ENCODE results near the gene SGCE. TPM values are rescaled to one million over a fixed set of nuclear protein-coding genes. Genes with fewer than 3 reads are reported as not detected.

The SGCE gene
- total RNA-seq, 3 donors from 2014 or later = 6.8 to 70.2 (median 6.8) TPM

- no peak for DNase-seq
- TF ChIP-seq CTCF (IDR thresholded peaks at IDR 0.05) = no peak
- Histone ChIP-seq H3K4me1 (ENCODE audit: low read depth) (no peaks in the 10 kb centered on the region), H3K36me3 (ENCODE audit: low read depth) (no peaks in the 10 kb centered on the region), H3K4me3 (no peak overlapping the region), H3K9me3 (no peaks in the 10 kb centered on the region)
- intact Hi-C loops (cut with DNase I, micrococcal nuclease) = no loop called here
- ATAC-seq = no peak
These were observed 20.5 kb upstream of the SGCE start for GRCh38 chr7:94676431-94676830.

GRCh38 chr7:94675356-94675755, 19.4 kb upstream of the SGCE start:
- Histone ChIP-seq H3K4me3 (no peak overlapping the region), H3K36me3 (ENCODE audit: low read depth) (no peaks in the 10 kb centered on the region), H3K4me1 (ENCODE audit: low read depth) (no peaks in the 10 kb centered on the region), H3K9me3 (no peaks in the 10 kb centered on the region)
- ATAC-seq (no peak), DNase-seq (no peak)
- TF ChIP-seq CTCF (IDR thresholded peaks at IDR 0.05) = no peak
- intact Hi-C loops (cut with DNase I, micrococcal nuclease) = no loop called here

DNA sequence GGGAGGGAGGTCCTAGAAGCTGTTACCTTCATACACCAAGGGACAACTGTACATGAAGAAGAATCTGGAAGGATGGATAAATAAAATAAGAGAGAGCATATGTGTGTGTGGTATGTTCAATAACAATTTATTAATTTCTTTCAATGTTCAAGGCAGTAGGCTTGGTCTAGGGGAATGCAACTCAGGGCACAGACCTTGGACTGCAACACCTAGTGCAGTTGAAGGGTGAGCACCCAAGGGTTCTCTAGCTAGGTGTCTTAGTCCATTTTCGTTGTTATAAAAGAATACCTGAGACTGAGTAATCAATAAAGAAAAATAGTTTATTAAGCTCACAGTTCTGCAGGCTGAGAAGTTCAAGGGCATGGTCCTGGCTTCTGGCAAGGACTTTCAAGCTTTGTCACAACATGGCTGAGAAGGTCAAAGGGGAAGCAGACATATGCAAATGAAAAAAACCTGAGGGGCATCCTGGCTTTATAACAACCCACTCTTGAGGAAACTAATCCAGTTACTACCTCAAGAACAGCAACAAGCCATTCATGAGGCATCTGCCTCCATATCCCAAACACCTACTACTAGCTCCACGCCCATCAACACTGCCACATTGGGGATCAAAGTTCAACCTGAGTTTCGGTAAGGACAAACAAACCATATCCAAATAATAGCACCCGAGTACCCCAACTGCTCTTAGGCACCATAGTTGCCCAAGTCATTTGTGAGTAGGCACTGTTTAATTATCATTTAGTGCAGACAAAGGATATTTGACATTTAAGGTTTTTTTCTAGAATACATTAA, 15.7 kb upstream of the SGCE start:
- no peak overlapping the region for H3K4me3 ChIP-seq
- no peaks in the 10 kb centered on the region for H3K4me1 ChIP-seq (ENCODE audit: low read depth)
- no peaks in the 10 kb centered on the region for H3K9me3 ChIP-seq
- intact Hi-C loops (cut with DNase I, micrococcal nuclease) = no loop called here
- H3K36me3 ChIP-seq (ENCODE audit: low read depth) = no peaks in the 10 kb centered on the region
- no peak for ATAC-seq
- no peak for DNase-seq
- no peak for TF ChIP-seq CTCF (IDR thresholded peaks at IDR 0.05)

- DNase-seq (no peak), ATAC-seq (no peak)
- no peaks in the 10 kb centered on the region for H3K4me1 ChIP-seq (ENCODE audit: low read depth)
- intact Hi-C loops (cut with DNase I, micrococcal nuclease) = no loop called here
- H3K9me3 ChIP-seq = no peaks in the 10 kb centered on the region
- TF ChIP-seq CTCF (IDR thresholded peaks at IDR 0.05) = no peak
- H3K36me3 ChIP-seq (ENCODE audit: low read depth) = no peaks in the 10 kb centered on the region
- H3K4me3 ChIP-seq = no peak overlapping the region
These were observed 14.0 kb upstream of the SGCE start for GRCh38 chr7:94669773-94670495.

DNA sequence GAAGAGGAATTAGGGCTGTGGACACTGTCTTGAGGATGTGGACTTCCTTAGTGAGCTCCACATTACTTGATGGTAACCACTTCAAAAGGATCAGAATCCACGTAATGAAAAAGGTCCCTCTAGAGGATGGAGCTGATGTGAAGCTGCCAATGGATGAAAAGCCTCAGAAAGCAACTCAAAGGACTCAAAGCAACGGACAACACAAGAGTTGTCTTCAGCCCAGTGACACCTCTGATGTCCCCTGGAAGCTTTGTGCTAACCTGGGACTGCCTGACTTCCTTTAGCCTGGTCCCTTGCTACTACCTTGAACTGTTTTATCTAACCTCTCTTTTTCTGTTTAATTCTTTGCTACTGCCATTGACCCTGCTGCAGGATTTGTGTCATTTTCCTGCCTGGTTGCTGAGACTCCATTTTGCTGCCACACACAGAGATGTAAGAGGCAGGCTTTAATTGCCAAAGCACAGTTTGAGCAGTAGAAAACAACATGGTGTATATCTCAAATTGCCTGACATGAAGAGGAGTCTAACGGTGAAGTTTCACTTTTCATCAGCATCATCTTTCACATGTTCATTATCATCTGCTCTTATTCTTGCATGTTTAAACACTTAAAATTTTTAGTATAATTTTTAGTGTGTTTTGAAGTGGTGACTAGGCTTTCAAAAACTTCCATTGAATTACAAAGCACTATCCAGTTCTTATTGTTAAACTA, 11.1 kb upstream of the SGCE start:
- no peak for TF ChIP-seq CTCF (IDR thresholded peaks at IDR 0.05)
- no peak for ATAC-seq
- intact Hi-C loops (cut with DNase I, micrococcal nuclease) = no loop called here
- Histone ChIP-seq H3K36me3 (ENCODE audit: low read depth) (no peaks in the 10 kb centered on the region), H3K9me3 (no peaks in the 10 kb centered on the region), H3K4me3 (no peak overlapping the region), H3K4me1 (ENCODE audit: low read depth) (no peaks in the 10 kb centered on the region)
- DNase-seq = no peak

All from mucosa of descending colon (tissue), 3 donors.